Activated B cell treated with CpG ODN at 0.5 μM for 24 hours (primary cell): ENCODE data around the gene GSTA4. TPM values are rescaled to one million over a fixed set of nuclear protein-coding genes. Genes with fewer than 3 reads are reported as not detected.

Source experiments
- ATAC-seq: fragments of 200-7000 bp; cut with Tn5 transposase; one replicate; pipeline ENCODE4 v1.10.0; 2021; ENCODE audit warnings: low read depth, mild to moderate bottlenecking, moderate library complexity
- CTCF ChIA-PET: fragments of 350-600 bp; sonication (Branson Sonifier 250); formaldehyde crosslinking; loops from one replicate; lab custom pipeline; 2021; ENCODE audit warnings: antibody characterized with exemption; lab: Charles Lee
- POLR2A ChIA-PET: fragments of 350-600 bp; sonication (Branson Sonifier 250); formaldehyde crosslinking; loops from one replicate; lab custom pipeline; 2021; ENCODE audit warnings: antibody characterized with exemption; lab: Charles Lee
- DNase-seq: peaks from one replicate; pipeline ENCODE4 v3.0.0; 2022
- H3K27ac Mint-ChIP-seq: one replicate; pipeline ENCODE4 v1.8.0; 2020; ENCODE audit warnings: mixed read lengths
- H3K27me3 Mint-ChIP-seq: one replicate; pipeline ENCODE4 v1.8.0; 2021; ENCODE audit warnings: mixed read lengths
- H3K36me3 Mint-ChIP-seq: one replicate; pipeline ENCODE4 v1.8.0; 2021; ENCODE audit warnings: low read depth, mixed read lengths
- H3K4me1 Mint-ChIP-seq: one replicate; pipeline ENCODE4 v1.8.0; 2021; ENCODE audit warnings: mixed read lengths
- H3K4me3 Mint-ChIP-seq: one replicate; pipeline ENCODE4 v1.8.0; 2020; ENCODE audit warnings: mild to moderate bottlenecking, mixed read lengths
- H3K9me3 Mint-ChIP-seq: one replicate; pipeline ENCODE4 v1.8.0; 2020; ENCODE audit warnings: mixed read lengths
- CTCF ChIP-seq: fragments of 200-600 bp; IDR thresholded peaks from one replicate; pipeline ENCODE4 v1.8.0; 2022; ENCODE audit warnings: antibody characterized with exemption, mild to moderate bottlenecking
- intact Hi-C: fragments of 100-400 bp; cut with micrococcal nuclease; formaldehyde crosslinking; loops from one replicate; pipeline ENCODE4 v1.15.1; 2024
- total RNA-seq: library from RNA; stranded (reverse); gene quantifications from 2 replicates; pipeline ENCODE4 v1.2.3, GENCODE V29; 2022

GSTA4 gene
- total RNA-seq, 1 donor from 2014 or later = 3.3 TPM

GRCh38 chr6:52933778-52934177, 61.3 kb downstream of the GSTA4 start:
- H3K9me3 Mint-ChIP-seq = peaks cover 2% of the 10 kb centered on the region
- H3K4me3 Mint-ChIP-seq = no peak overlapping the region
- DNase-seq (no peak), ATAC-seq (no peak)
- intact Hi-C loops = no loop called here
- H3K27me3 Mint-ChIP-seq = peaks cover 2% of the 10 kb centered on the region
- H3K27ac Mint-ChIP-seq = no peak overlapping the region
- CTCF ChIA-PET = no interaction called here
- no peaks in the 10 kb centered on the region for H3K4me1 Mint-ChIP-seq
- H3K36me3 Mint-ChIP-seq = no peaks in the 10 kb centered on the region
- TF ChIP-seq CTCF = no peak
- POLR2A ChIA-PET = no interaction called here

GRCh38 chr6:52931351-52931750, 63.7 kb downstream of the GSTA4 start:
- intact Hi-C loops = no loop called here
- CTCF ChIA-PET = no interaction called here

GRCh38 chr6:52929321-52930164, 65.5 kb downstream of the GSTA4 start:
- ChIA-PET POLR2A (no interaction called here), CTCF (no interaction called here)
- Mint-ChIP-seq H3K9me3 (peaks cover 6% of the 10 kb centered on the region), H3K27ac (no peak overlapping the region), H3K36me3 (no peaks in the 10 kb centered on the region), H3K4me3 (no peak overlapping the region), H3K4me1 (no peaks in the 10 kb centered on the region), H3K27me3 (peaks cover 10% of the 10 kb centered on the region)
- DNase-seq (no peak), ATAC-seq (no peak)
- intact Hi-C loops = no loop called here
- TF ChIP-seq CTCF = no peak

More at GRCh38 chr6:52931351-52931750, 63.7 kb downstream of the GSTA4 start:
- Mint-ChIP-seq H3K36me3 (no peaks in the 10 kb centered on the region), H3K27me3 (peaks cover 10% of the 10 kb centered on the region), H3K4me1 (no peaks in the 10 kb centered on the region), H3K27ac (no peak overlapping the region), H3K9me3 (peaks cover 6% of the 10 kb centered on the region), H3K4me3 (no peak overlapping the region)
- POLR2A ChIA-PET = no interaction called here
- DNase-seq (no peak), ATAC-seq (no peak)
- no peak for TF ChIP-seq CTCF

Other genes with a start within 250 kb of the GSTA4 start
- gene GSTA2, start 231.8 kb downstream of the GSTA4 start, total RNA-seq = not detected in 2 replicates
- gene GSTA1, start 191.5 kb downstream of the GSTA4 start, total RNA-seq = not detected in 2 replicates
- not detected in 2 replicates for gene GSTA5, start 154.5 kb downstream of the GSTA4 start, total RNA-seq
- gene GSTA3, start 85.6 kb downstream of the GSTA4 start, total RNA-seq = not detected in 2 replicates
- 6.8 and 7.6 TPM in 2 replicates for gene CILK1, start 66.5 kb upstream of the GSTA4 start, total RNA-seq
- 53.5 and 62.1 TPM in 2 replicates for gene FBXO9, start 70.1 kb upstream of the GSTA4 start, total RNA-seq
- gene GCM1, start 153.6 kb upstream of the GSTA4 start, total RNA-seq = 0.29 and 0.34 TPM in 2 replicates